Esophagus muscularis mucosa (tissue), 4 donors: ENCODE measurements around the gene KRT28. TPM values are rescaled to one million over a fixed set of nuclear protein-coding genes. Genes with fewer than 3 reads are reported as not detected.
"Not testable (repeated sequence)": the region's sequence is repeated elsewhere in the genome, so short reads cannot be mapped to it uniquely, and the experiment has no call there.

Experiments
- DNase-seq: peaks from one replicate; pipeline ENCODE4 v3.0.0-alpha.2; 2017; ENCODE audit errors: extremely low spot score
- H3K27ac ChIP-seq, 4 donors: fragments of 200-600 bp; sonication (generic); replicated peaks in 1 of 4; 1 replicate in 3 of 4; 2 replicates in 1 of 4; pipeline ENCODE4 v1.5.1; 2016 to 2019; ENCODE audit warnings: mild to moderate bottlenecking in 1 of 4
- H3K27me3 ChIP-seq, 4 donors: fragments of 200-600 bp; sonication (generic); one replicate each; pipeline versions ENCODE4 v1.5.1 to v1.6.0; 2016 to 2019
- H3K36me3 ChIP-seq, 4 donors: fragments of 200-600 bp; sonication (generic); one replicate each; pipeline ENCODE4 v1.5.1; 2016 to 2019
- H3K4me1 ChIP-seq, 4 donors: fragments of 200-600 bp; sonication (generic); one replicate each; pipeline ENCODE4 v1.5.1; 2016 to 2019
- H3K4me3 ChIP-seq, 4 donors: fragments of 200-600 bp; sonication (generic); 1 replicate in 2 of 4; 2 replicates in 2 of 4; pipeline ENCODE4 v1.5.1; 2016 to 2019; ENCODE audit warnings: mild to moderate bottlenecking in 4 of 4, moderate library complexity in 1 of 4
- H3K9me3 ChIP-seq, 4 donors: fragments of 200-600 bp; sonication (generic); 1 replicate in 3 of 4; 2 replicates in 1 of 4; pipeline ENCODE4 v1.5.1; 2016 to 2019
- CTCF ChIP-seq, 3 experiments: fragments of 200-600 bp in 2 of 3; fragments of 450-650 bp in 1 of 3; sonication (generic) in 2 of 3; IDR thresholded peaks; one replicate each; pipeline ENCODE4 v1.5.1; 2017 to 2019; ENCODE audit warnings: antibody characterized with exemption in 3 of 3, mild to moderate bottlenecking in 2 of 3, moderate library complexity in 1 of 3
- EP300 ChIP-seq: sonication (generic); formaldehyde crosslinking; IDR thresholded peaks from one replicate; pipeline ENCODE4 v1.6.1; 2017; ENCODE audit warnings: antibody characterized with exemption
- POLR2A ChIP-seq: fragments of 450-650 bp; IDR thresholded peaks from one replicate; pipeline ENCODE4 v1.6.1; 2017; ENCODE audit warnings: antibody characterized with exemption, moderate library complexity, mild to moderate bottlenecking, low read depth
- POLR2AphosphoS5 ChIP-seq, 2 donors: sonication (generic); formaldehyde crosslinking; IDR thresholded peaks; one replicate each; pipeline ENCODE4 v1.6.1; 2017; ENCODE audit warnings: antibody characterized with exemption in 2 of 2
- WGBS: methylation state at CpG from one replicate; pipeline ENCODE4 v1.1.5; 2018; 5-methylcytosine and 5-hydroxymethylcytosine counted together
- intact Hi-C: fragments of 100-400 bp; cut with DNase I; formaldehyde crosslinking; loops from one replicate; pipeline ENCODE4 v1.15.1; 2023
- total RNA-seq, 4 donors: library from RNA; depleted of rRNA; stranded (reverse); fragments of >200 nt; gene quantifications; one replicate each; pipeline versions ENCODE4 v1.1.0 to v1.2.1, GENCODE V29; 2016

KRT28 gene
- total RNA-seq, 4 donors from 2014 or later = not detected

- WGBS = 83% methylated on average over 4 of the region's 4 CpGs
- intact Hi-C loops = no loop called here
Measured at GRCh38 chr17:40755231-40755630, 44.5 kb downstream of the KRT28 start, which contains the start of gene KRT25. Gene KRT25, minus strand, starts transcription at chr17:40755331. Its CDS starts 60 bp downstream, at chr17:40755271.

GRCh38 chr17:40753804-40754203 is 46.0 kb downstream of the KRT28 start:
- WGBS = 91% methylated on average over 3 of the region's 3 CpGs
- peaks cover 0 to 1% (median 0%) of the 10 kb centered on the region in 4 donors for H3K9me3 ChIP-seq
- H3K27me3 ChIP-seq = peaks cover 0 to 26% (median 4%) of the 10 kb centered on the region in 4 donors
- no peak for DNase-seq
- intact Hi-C loops = no loop called here
- TF ChIP-seq EP300 (no peak), POLR2AphosphoS5 (IDR thresholded peaks at IDR 0.05) (no peak), POLR2A (no peak), CTCF (IDR thresholded peaks at IDR 0.05) (no peak)
- H3K4me1 ChIP-seq = no peaks in the 10 kb centered on the region
- no peak overlapping the region for H3K4me3 ChIP-seq
- no peak overlapping the region for H3K27ac ChIP-seq
- H3K36me3 ChIP-seq = no peaks in the 10 kb centered on the region

More at GRCh38 chr17:40755231-40755630, 44.5 kb downstream of the KRT28 start, which contains the start of gene KRT25:
- TF ChIP-seq POLR2A (no peak), EP300 (no peak), POLR2AphosphoS5 (IDR thresholded peaks at IDR 0.05) (no peak), CTCF (IDR thresholded peaks at IDR 0.05) (no peak)
- peaks cover 3 to 15% (median 12%) of the 10 kb centered on the region in 4 donors for H3K9me3 ChIP-seq
- H3K27me3 ChIP-seq = peaks cover 0 to 18% (median 4%) of the 10 kb centered on the region in 4 donors
- no peak within 1 kb of the TSS for H3K27ac ChIP-seq
- H3K36me3 ChIP-seq = no peaks in the 10 kb centered on the region
- DNase-seq = no peak
- H3K4me1 ChIP-seq = no peaks in the 10 kb centered on the region
- no peak within 1 kb of the TSS for H3K4me3 ChIP-seq

GRCh38 chr17:40751065-40751464 is 48.7 kb downstream of the KRT28 start:
- Histone ChIP-seq H3K4me3 (no peak overlapping the region), H3K36me3 (no peaks in the 10 kb centered on the region), H3K27ac (no peak overlapping the region), H3K9me3 (no peaks in the 10 kb centered on the region), H3K27me3 (peaks cover 0 to 26% (median 4%) of the 10 kb centered on the region in 4 donors), H3K4me1 (no peaks in the 10 kb centered on the region)
- 65% methylated on average over 8 of the region's 14 CpGs for WGBS
- intact Hi-C loops = no loop called here
- no peak for DNase-seq
- no peak for TF ChIP-seq CTCF (IDR thresholded peaks at IDR 0.05)
- TF ChIP-seq POLR2A = no peak
- no peak for TF ChIP-seq POLR2AphosphoS5 (IDR thresholded peaks at IDR 0.05)
- TF ChIP-seq EP300 = no peak

- TF ChIP-seq EP300 (no peak), POLR2AphosphoS5 (IDR thresholded peaks at IDR 0.05) (no peak), POLR2A (no peak)
- Histone ChIP-seq H3K4me3 (no peak overlapping the region), H3K36me3 (no peaks in the 10 kb centered on the region), H3K9me3 (no peaks in the 10 kb centered on the region), H3K27ac (no peak overlapping the region), H3K27me3 (peaks cover 0 to 26% (median 4%) of the 10 kb centered on the region in 4 donors), H3K4me1 (no peaks in the 10 kb centered on the region)
- intact Hi-C loops = no loop called here
- no peak for DNase-seq
- 63% methylated on average over 6 of the region's 6 CpGs for WGBS
Measured at GRCh38 chr17:40750391-40750790, 49.4 kb downstream of the KRT28 start.

- intact Hi-C loops, H3K36me3 ChIP-seq, H3K9me3 ChIP-seq, H3K27ac ChIP-seq, DNase-seq, H3K4me3 ChIP-seq, H3K4me1 ChIP-seq: not testable (repeated sequence)
- H3K27me3 ChIP-seq = peaks cover 0 to 29% (median 5%) of the 10 kb centered on the region in 4 donors
- WGBS = 75% methylated on average over 1 of the region's 1 CpG
Measured at GRCh38 chr17:40748666-40749065, 51.1 kb downstream of the KRT28 start.

Other genes with a start within 250 kb of the KRT28 start
- gene CCR7, start 234.5 kb downstream of the KRT28 start, total RNA-seq = under 1 TPM in 1 of 4 donors, not detected in 3; 0.33 TPM
- 100 to 1,000 TPM in 2 of 4 donors, 10 to 100 TPM in 2; 86.8 to 112 (median 102) TPM for gene SMARCE1, start 152.1 kb downstream of the KRT28 start, total RNA-seq
- gene KRT222, start 134.8 kb downstream of the KRT28 start, total RNA-seq = 1 to 10 TPM in 3 of 4 donors, under 1 TPM in 1; 0.97 to 3.0 (median 2.7) TPM
- under 1 TPM in 3 of 4 donors, not detected in 1; 0.17 to 0.52 (median 0.42) TPM for gene KRT24, start 96.2 kb downstream of the KRT28 start, total RNA-seq
- gene KRT25, start 44.6 kb downstream of the KRT28 start, total RNA-seq = not detected
- gene KRT26, start 27.8 kb downstream of the KRT28 start, total RNA-seq = not detected
- gene KRT27, start 17.4 kb downstream of the KRT28 start, total RNA-seq = not detected
- 10 to 100 TPM in 3 of 4 donors, 1 to 10 TPM in 1; 9.9 to 15.7 (median 10.7) TPM for gene KRT10, start 22.7 kb upstream of the KRT28 start, total RNA-seq
- gene KRT12, start 67.3 kb upstream of the KRT28 start, total RNA-seq = not detected
- gene KRT20, start 85.3 kb upstream of the KRT28 start, total RNA-seq = under 1 TPM in 1 of 4 donors, not detected in 3; 0.52 TPM
- under 1 TPM in 1 of 4 donors, not detected in 3; 0.50 TPM for gene KRT23, start 137.7 kb upstream of the KRT28 start, total RNA-seq
- gene KRT39, start 167.0 kb upstream of the KRT28 start, total RNA-seq = not detected
- not detected for gene KRT40, start 184.4 kb upstream of the KRT28 start, total RNA-seq
- gene KRTAP3-3, start 194.2 kb upstream of the KRT28 start, total RNA-seq = not detected
- not detected for gene KRTAP3-2, start 199.9 kb upstream of the KRT28 start, total RNA-seq
- gene KRTAP3-1, start 209.2 kb upstream of the KRT28 start, total RNA-seq = not detected
- gene KRTAP1-5, start 227.2 kb upstream of the KRT28 start, total RNA-seq = not detected
- gene KRTAP1-4, start 230.2 kb upstream of the KRT28 start, total RNA-seq = not detected
- gene KRTAP1-3, start 234.9 kb upstream of the KRT28 start, total RNA-seq = not detected
- gene KRTAP1-1, start 241.5 kb upstream of the KRT28 start, total RNA-seq = not detected
- gene KRTAP2-1, start 247.4 kb upstream of the KRT28 start, total RNA-seq = not detected